Transverse colon (tissue), 4 donors: ENCODE results near the gene INHBC.

ENCODE experiments used
- CTCF ChIP-seq, 5 experiments: fragments of 200-600 bp in 3 of 5; fragments of 450-650 bp in 2 of 5; sonication (generic) in 3 of 5; IDR thresholded peaks; 1 replicate in 2 of 5; 2 replicates in 3 of 5; pipeline ENCODE4 v1.5.1; 2016 to 2017; ENCODE audit warnings: antibody characterized with exemption in 5 of 5, inconsistent platforms in 3 of 5, mild to moderate bottlenecking in 2 of 5, moderate library complexity in 1 of 5
- EP300 ChIP-seq: sonication (generic); formaldehyde crosslinking; IDR thresholded peaks from one replicate; pipeline ENCODE4 v1.6.1; 2017; ENCODE audit warnings: antibody characterized with exemption, low read depth
- POLR2A ChIP-seq: fragments of 450-650 bp; IDR thresholded peaks from one replicate; pipeline ENCODE4 v1.6.1; 2016; ENCODE audit warnings: antibody characterized with exemption, mild to moderate bottlenecking, moderate library complexity
- POLR2AphosphoS5 ChIP-seq, 3 donors: sonication (generic); formaldehyde crosslinking; IDR thresholded peaks; one replicate each; pipeline ENCODE4 v1.6.1; 2016; ENCODE audit warnings: antibody characterized with exemption in 3 of 3

DNA sequence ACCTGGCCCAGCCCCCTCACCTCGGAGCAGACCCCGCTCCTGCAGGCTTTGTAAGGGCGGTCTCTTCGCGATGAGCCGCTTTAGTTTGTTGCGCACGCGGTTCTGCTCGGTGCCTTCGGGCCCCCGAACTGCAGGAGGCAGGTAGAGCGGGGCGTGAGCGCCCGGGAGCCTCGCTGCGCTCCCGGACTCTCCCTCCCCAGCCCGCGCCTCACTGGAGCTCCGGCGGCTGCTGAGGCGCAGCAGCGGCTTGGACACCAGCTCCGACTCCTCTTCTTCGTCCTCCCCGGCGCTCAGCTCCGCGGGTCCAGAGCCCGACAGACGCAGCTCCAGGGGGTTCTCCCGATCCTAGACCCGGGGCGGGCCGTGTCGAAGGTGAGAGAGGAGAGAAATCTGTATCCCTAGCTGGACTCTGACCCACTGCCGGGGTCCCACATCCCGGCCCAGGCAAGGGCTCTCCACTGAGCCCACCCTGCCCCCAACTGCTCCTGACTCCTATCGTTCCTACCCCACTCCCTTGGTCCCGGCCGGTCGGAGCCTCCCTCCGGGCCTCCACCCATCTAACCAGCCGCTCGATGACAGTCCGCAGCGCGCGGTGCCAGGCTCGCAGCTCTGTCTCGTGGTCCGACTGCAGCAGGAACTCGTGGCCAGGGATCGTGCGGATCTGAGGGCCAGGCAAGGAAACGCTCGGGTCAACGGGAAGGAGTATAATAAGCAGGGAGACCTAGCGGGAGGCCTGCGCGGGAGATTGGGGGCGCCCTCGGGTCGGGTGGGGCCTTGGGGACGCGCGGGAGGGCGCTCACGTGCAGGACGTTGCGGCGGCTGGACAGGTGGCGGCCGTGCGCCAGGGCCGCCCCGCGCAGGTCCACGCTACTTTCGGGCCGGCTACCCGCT, 40.9 kb downstream of the INHBC start:
- TF ChIP-seq POLR2AphosphoS5 (IDR thresholded peaks at IDR 0.05) (no peak), CTCF (IDR thresholded peaks at IDR 0.05) (no peak), POLR2A (no peak), EP300 (no peak)
